Cardiac fibroblast (primary cell): Measurements from ENCODE around the gene MMP25.
"Not testable (repeated sequence)": the region's sequence is repeated elsewhere in the genome, so short reads cannot be mapped to it uniquely, and the experiment has no call there.

Experiments used
- DNase-seq, 2 donors: peaks; one replicate each; pipeline versions ENCODE4 v3.0.0 to v3.0.0-alpha.2; 2010; ENCODE audit warnings: low read depth in 2 of 2
- H3K4me3 ChIP-seq, 2 donors: replicated peaks in 1 of 2; 1 replicate in 1 of 2; 2 replicates in 1 of 2; pipeline ENCODE4 v1.5.1; 2011; ENCODE audit warnings: low read depth in 2 of 2, low read length in 2 of 2, mild to moderate bottlenecking in 2 of 2, moderate library complexity in 1 of 2
- CTCF ChIP-seq: IDR thresholded peaks from one replicate; pipeline ENCODE4 v1.5.1; 2011; ENCODE audit warnings: low read depth, mild to moderate bottlenecking, low read length, inconsistent platforms

MMP25 gene

GRCh38 chr16:3076577-3076976 lies 30.2 kb downstream of the MMP25 start:
- no peak for TF ChIP-seq CTCF
- DNase-seq, result no peak
- H3K4me3 ChIP-seq, result no peak overlapping the region

GRCh38 chr16:3080024-3080423 lies 33.7 kb downstream of the MMP25 start:
- H3K4me3 ChIP-seq, result no peak overlapping the region
- no peak for DNase-seq
- TF ChIP-seq CTCF, result no peak

GRCh38 chr16:3081957-3082356 lies 35.6 kb downstream of the MMP25 start:
- not testable (repeated sequence) for DNase-seq, H3K4me3 ChIP-seq

- DNase-seq, H3K4me3 ChIP-seq: not testable (repeated sequence)
Observed at GRCh38 chr16:3083408-3083807, 37.0 kb downstream of the MMP25 start.

- DNase-seq, result no peak
- no peak for TF ChIP-seq CTCF
- H3K4me3 ChIP-seq, result no peak overlapping the region
Observed at GRCh38 chr16:3084491-3084890, 38.1 kb downstream of the MMP25 start.

- DNase-seq, result no peak
- no peak overlapping the region for H3K4me3 ChIP-seq
- TF ChIP-seq CTCF, result no peak
Observed at GRCh38 chr16:3084969-3085670, 38.8 kb downstream of the MMP25 start.

- H3K4me3 ChIP-seq, result no peak overlapping the region
- TF ChIP-seq CTCF, result no peak
- no peak for DNase-seq
Observed at GRCh38 chr16:3085868-3086595, 39.7 kb downstream of the MMP25 start.
